HL-60 (cell line): Measurements from ENCODE around the gene VENTX.
A peak's percentile ranks its signal among the peaks of the same experiment; 100 is the strongest.

Source experiments
- DNase-seq, 2 experiments: peaks; one replicate each; pipeline ENCODE4 v3.0.0-alpha.2; 2010 to 2020; ENCODE audit warnings: low read depth in 1 of 2, low spot score in 1 of 2
- H3K27ac ChIP-seq: fragments of 250-450 bp; sonication (Bioruptor Pico); replicated peaks from 2 replicates; pipeline ENCODE4 v1.5.1; 2020; ENCODE audit warnings: mild to moderate bottlenecking, moderate library complexity
- H3K27me3 ChIP-seq: fragments of 250-450 bp; sonication (Bioruptor Pico); 2 replicates; pipeline ENCODE4 v1.5.1; 2021; ENCODE audit warnings: mild to moderate bottlenecking, moderate library complexity; ENCODE audit not compliant: insufficient read depth, poor library complexity, severe bottlenecking
- H3K4me3 ChIP-seq: replicated peaks from 2 replicates; pipeline ENCODE4 v1.5.1; 2011; ENCODE audit warnings: mild to moderate bottlenecking, control low read depth, low read length; ENCODE audit not compliant: insufficient read depth
- GABPA ChIP-seq: IDR thresholded peaks from 2 replicates; pipeline ENCODE4 v1.6.1; 2012; ENCODE audit warnings: low read depth
- POLR2AphosphoS5 ChIP-seq: IDR thresholded peaks from 2 replicates; pipeline ENCODE4 v1.6.1; 2012; ENCODE audit warnings: low read depth
- SPI1 ChIP-seq: IDR thresholded peaks from 2 replicates; pipeline ENCODE4 v1.6.1; 2012; ENCODE audit warnings: low read depth, mild to moderate bottlenecking, borderline replicate concordance
- TF ChIP-seq, protein P1 (sequence below): IDR thresholded peaks from one replicate; pipeline ENCODE4 v1.5.1; 2011; ENCODE audit warnings: low read length, control low read depth, inconsistent platforms; ENCODE audit not compliant: insufficient read depth
- TF ChIP-seq, protein P2 (sequence below): IDR thresholded peaks from 2 replicates; pipeline ENCODE4 v1.6.1; 2012; ENCODE audit warnings: low read depth; ENCODE audit not compliant: insufficient replicate concordance

VENTX gene

DNA sequence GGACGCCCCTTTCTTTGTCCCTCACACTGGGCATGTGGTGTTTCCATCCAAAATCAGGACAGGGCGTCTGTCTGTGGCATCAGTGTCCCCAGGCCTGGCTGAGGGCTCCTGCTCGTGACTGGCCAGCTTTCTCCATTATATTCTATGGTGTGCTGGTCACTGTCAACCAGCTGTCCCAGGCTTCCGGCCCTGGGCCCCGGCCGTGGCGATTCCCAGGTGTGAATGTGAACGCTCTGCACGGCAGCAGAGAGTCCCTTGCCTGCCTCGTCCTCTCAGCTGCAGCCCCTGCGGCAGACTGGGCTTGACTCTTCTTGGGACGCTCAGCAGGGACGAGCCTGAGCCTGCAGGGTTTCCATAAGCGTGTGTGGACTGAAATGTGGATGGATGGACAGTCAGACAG lies 13.6 kb upstream of the VENTX start:
- no peak for DNase-seq
- Histone ChIP-seq H3K27me3 (peaks cover 36% of the 10 kb centered on the region), H3K4me3 (no peak overlapping the region), H3K27ac (no peak overlapping the region)
- no peak for TF ChIP-seq SPI1
- TF ChIP-seq, protein P1, sequence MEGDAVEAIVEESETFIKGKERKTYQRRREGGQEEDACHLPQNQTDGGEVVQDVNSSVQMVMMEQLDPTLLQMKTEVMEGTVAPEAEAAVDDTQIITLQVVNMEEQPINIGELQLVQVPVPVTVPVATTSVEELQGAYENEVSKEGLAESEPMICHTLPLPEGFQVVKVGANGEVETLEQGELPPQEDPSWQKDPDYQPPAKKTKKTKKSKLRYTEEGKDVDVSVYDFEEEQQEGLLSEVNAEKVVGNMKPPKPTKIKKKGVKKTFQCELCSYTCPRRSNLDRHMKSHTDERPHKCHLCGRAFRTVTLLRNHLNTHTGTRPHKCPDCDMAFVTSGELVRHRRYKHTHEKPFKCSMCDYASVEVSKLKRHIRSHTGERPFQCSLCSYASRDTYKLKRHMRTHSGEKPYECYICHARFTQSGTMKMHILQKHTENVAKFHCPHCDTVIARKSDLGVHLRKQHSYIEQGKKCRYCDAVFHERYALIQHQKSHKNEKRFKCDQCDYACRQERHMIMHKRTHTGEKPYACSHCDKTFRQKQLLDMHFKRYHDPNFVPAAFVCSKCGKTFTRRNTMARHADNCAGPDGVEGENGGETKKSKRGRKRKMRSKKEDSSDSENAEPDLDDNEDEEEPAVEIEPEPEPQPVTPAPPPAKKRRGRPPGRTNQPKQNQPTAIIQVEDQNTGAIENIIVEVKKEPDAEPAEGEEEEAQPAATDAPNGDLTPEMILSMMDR: no peak
- no peak for TF ChIP-seq GABPA
- TF ChIP-seq, protein P2, sequence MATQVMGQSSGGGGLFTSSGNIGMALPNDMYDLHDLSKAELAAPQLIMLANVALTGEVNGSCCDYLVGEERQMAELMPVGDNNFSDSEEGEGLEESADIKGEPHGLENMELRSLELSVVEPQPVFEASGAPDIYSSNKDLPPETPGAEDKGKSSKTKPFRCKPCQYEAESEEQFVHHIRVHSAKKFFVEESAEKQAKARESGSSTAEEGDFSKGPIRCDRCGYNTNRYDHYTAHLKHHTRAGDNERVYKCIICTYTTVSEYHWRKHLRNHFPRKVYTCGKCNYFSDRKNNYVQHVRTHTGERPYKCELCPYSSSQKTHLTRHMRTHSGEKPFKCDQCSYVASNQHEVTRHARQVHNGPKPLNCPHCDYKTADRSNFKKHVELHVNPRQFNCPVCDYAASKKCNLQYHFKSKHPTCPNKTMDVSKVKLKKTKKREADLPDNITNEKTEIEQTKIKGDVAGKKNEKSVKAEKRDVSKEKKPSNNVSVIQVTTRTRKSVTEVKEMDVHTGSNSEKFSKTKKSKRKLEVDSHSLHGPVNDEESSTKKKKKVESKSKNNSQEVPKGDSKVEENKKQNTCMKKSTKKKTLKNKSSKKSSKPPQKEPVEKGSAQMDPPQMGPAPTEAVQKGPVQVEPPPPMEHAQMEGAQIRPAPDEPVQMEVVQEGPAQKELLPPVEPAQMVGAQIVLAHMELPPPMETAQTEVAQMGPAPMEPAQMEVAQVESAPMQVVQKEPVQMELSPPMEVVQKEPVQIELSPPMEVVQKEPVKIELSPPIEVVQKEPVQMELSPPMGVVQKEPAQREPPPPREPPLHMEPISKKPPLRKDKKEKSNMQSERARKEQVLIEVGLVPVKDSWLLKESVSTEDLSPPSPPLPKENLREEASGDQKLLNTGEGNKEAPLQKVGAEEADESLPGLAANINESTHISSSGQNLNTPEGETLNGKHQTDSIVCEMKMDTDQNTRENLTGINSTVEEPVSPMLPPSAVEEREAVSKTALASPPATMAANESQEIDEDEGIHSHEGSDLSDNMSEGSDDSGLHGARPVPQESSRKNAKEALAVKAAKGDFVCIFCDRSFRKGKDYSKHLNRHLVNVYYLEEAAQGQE: no peak
- no peak for TF ChIP-seq POLR2AphosphoS5

DNA sequence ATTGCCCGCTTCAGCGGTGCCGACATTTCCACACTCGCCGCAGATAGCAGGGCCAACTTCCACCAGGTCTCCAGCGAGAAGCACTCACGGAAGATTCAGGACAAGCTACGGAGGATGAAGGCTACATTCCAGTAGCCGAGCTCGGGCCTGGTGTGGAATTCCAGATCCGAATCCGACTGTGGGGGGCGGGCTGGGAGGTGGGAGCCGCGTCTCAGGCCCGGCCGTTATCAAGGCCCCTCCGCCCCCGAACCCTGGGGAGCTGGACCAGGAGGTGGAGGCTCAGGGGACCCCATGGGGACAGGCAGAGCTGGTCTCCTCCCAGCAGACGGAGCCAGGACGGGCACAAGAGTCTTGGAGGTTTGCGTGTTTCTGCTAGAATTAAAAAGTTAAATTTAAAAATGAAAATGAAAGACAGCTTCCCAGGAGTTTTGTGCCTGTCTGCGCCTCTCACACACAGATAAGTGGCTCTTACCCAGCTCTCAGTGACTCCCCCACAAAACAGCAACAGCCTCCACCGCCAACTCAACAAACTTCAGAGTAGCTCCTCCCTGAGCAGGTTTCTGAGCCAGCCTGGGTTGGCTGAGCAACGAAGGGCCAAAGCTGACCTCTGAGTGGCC lies 12.8 kb upstream of the VENTX start:
- TF ChIP-seq, protein P2: no peak
- TF ChIP-seq, protein P1: no peak
- TF ChIP-seq GABPA (no peak), POLR2AphosphoS5 (no peak), SPI1 (no peak)
- H3K27ac ChIP-seq: no peak overlapping the region
- no peak for DNase-seq
- H3K27me3 ChIP-seq: peaks cover 33% of the 10 kb centered on the region
- H3K4me3 ChIP-seq: no peak overlapping the region

DNA sequence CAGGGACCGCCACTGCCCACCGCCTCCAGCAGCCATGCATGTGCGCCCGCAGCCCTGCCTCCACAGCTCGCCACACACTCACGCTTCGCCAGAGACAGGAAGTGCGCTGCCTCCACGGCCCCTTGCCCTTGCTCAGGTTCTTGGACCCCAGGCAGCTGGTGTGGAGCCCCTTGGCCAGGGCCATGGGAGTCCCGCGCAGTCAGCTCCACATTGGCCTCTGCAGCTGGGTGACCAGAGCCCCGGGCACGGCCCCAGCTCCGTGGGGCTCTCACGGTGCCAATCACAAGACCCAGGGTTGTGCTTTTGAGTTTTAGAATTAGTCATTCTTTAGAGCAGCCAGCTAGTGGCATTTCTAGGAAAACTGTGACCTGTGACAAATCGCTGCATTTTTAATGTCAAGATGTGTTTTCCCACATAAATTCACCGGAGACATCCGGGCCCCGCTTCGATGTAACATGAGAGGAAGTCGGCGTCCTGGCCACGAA lies 11.9 kb upstream of the VENTX start:
- Histone ChIP-seq H3K27me3 (peaks cover 33% of the 10 kb centered on the region), H3K27ac (no peak overlapping the region), H3K4me3 (no peak overlapping the region)

DNA sequence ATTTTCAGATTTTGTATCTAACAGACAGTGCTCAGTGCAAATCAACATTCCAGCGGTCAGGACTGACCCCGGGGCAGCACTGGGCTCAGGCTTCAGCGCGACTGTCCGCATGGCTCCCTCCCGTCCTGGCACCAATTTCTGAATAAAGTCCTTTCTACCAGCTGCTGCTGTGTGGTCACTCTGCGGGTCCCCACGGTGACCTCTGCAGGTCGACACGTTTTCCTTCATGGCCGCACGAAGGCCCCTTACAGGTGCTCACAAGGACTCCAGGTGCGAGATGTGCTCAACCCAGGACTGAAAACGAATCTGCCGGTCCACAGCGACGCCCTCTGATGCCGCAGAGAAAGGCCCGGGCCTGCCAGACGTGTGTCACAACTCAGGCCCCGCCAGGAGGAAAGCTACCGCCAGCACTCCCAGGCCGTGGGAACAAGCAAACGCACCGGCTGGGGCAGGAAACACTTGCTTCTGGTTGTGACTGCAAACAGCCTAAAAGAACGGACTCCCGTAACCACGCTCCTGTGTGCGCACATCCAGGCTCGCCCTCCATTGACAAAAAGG lies 11.3 kb upstream of the VENTX start:
- DNase-seq: no peak
- Histone ChIP-seq H3K27me3 (peaks cover 35% of the 10 kb centered on the region), H3K27ac (no peak overlapping the region), H3K4me3 (no peak overlapping the region)
- TF ChIP-seq GABPA (no peak), SPI1 (no peak), POLR2AphosphoS5 (no peak)
- TF ChIP-seq, protein P1: no peak
- TF ChIP-seq, protein P2: no peak

More for the DNA sequence above, 11.9 kb upstream of the VENTX start:
- TF ChIP-seq SPI1: peak; percentile 17; the same call in 1 of the 2 replicates
- no peak for TF ChIP-seq POLR2AphosphoS5
- DNase-seq: no peak
